PC-9 (cell line): ENCODE measurements around the gene MEX3C.

Experiments used
- EZH2 ChIP-seq: fragments of 200-600 bp; sonication (generic); IDR thresholded peaks from 2 replicates; pipeline ENCODE4 v1.8.0; 2017; ENCODE audit warnings: antibody characterized with exemption, low read depth
- TF ChIP-seq, protein P1 (sequence below): fragments of 200-600 bp; sonication (generic); conservative IDR thresholded peaks from 2 replicates; pipeline ENCODE4 v1.6.1; 2017; ENCODE audit warnings: mixed run types, antibody characterized with exemption, mild to moderate bottlenecking, moderate library complexity

DNA sequence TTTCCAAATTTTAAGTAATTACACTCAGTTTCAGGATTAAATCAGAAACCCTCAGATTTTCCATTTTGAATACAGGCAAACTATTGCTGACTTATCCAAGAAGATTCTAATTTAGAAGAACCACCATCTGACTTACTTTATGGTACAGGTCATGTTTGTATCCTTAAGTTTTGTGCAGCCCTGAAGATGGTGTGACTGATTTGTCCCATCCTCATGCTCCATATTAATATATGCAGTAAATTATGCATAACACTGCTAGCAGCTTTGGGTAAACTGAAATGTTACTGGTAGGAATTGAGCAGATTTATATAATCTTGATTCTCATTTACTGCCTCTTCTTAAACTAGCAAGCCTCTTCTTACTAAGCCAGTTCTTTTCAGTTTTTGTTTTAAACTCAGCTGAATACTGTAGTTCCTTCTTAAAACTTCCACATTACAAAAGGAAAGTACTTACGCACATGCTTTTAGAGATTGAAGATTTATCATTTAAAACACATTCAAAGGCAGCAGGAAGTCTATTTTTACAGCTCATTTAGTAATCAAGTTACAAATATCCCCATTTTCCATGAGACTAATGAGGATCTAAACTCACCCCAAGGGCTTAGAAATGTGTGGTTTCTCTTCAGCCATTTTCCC lies 25.7 kb downstream of the MEX3C start:
- TF ChIP-seq, protein P1, sequence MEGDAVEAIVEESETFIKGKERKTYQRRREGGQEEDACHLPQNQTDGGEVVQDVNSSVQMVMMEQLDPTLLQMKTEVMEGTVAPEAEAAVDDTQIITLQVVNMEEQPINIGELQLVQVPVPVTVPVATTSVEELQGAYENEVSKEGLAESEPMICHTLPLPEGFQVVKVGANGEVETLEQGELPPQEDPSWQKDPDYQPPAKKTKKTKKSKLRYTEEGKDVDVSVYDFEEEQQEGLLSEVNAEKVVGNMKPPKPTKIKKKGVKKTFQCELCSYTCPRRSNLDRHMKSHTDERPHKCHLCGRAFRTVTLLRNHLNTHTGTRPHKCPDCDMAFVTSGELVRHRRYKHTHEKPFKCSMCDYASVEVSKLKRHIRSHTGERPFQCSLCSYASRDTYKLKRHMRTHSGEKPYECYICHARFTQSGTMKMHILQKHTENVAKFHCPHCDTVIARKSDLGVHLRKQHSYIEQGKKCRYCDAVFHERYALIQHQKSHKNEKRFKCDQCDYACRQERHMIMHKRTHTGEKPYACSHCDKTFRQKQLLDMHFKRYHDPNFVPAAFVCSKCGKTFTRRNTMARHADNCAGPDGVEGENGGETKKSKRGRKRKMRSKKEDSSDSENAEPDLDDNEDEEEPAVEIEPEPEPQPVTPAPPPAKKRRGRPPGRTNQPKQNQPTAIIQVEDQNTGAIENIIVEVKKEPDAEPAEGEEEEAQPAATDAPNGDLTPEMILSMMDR: no peak
- TF ChIP-seq EZH2: no peak
